ENCODE data around the gene DCTN4.
A peak's percentile ranks its signal among the peaks of the same experiment; 100 is the strongest.
"Not testable (repeated sequence)": the region's sequence is repeated elsewhere in the genome, so short reads cannot be mapped to it uniquely, and the experiment has no call there.

The DCTN4 gene

GRCh38 chr5:150758531-150759333 is at the start of gene DCTN4:
Gene DCTN4 (minus strand): TSS chr5:150759017. CDS start chr5:150758993, 24 bp downstream.
- DNase-seq (ENCODE audit: low read depth in 2 of 2): peak; percentile 99

- DNase-seq (ENCODE audit: low read depth in 2 of 2): no peak
Observed at GRCh38 chr5:150804388-150804787, 45.6 kb upstream of the DCTN4 start.

GRCh38 chr5:150801117-150801927 is 42.5 kb upstream of the DCTN4 start:
- DNase-seq (ENCODE audit: low read depth in 2 of 2): no peak

- no peak for DNase-seq (ENCODE audit: low read depth in 2 of 2)
Observed at GRCh38 chr5:150797384-150797783, 38.6 kb upstream of the DCTN4 start.

- no peak for DNase-seq (ENCODE audit: low read depth in 2 of 2)
Observed at GRCh38 chr5:150794927-150795326, 36.1 kb upstream of the DCTN4 start.

- not testable (repeated sequence) for DNase-seq (ENCODE audit: low read depth in 2 of 2)
Observed at GRCh38 chr5:150793423-150793888, 34.6 kb upstream of the DCTN4 start.

GRCh38 chr5:150791536-150791935 is 32.7 kb upstream of the DCTN4 start:
- DNase-seq (ENCODE audit: low read depth in 2 of 2): no peak

GRCh38 chr5:150789943-150790611 is 31.3 kb upstream of the DCTN4 start:
- DNase-seq (ENCODE audit: low read depth in 2 of 2): peak; percentile 97

GRCh38 chr5:150789450-150789849 is 30.6 kb upstream of the DCTN4 start:
- DNase-seq (ENCODE audit: low read depth in 2 of 2): no peak

- DNase-seq (ENCODE audit: low read depth in 2 of 2): no peak
Observed at GRCh38 chr5:150788977-150789376, 30.2 kb upstream of the DCTN4 start.

GRCh38 chr5:150787656-150788055 is 28.8 kb upstream of the DCTN4 start:
- DNase-seq (ENCODE audit: low read depth in 2 of 2): no peak

GRCh38 chr5:150786876-150787275 is 28.1 kb upstream of the DCTN4 start:
- DNase-seq (ENCODE audit: low read depth in 2 of 2): no peak

GRCh38 chr5:150785950-150786349 is 27.1 kb upstream of the DCTN4 start:
- DNase-seq (ENCODE audit: low read depth in 2 of 2): no peak

GRCh38 chr5:150783422-150783928 is 24.7 kb upstream of the DCTN4 start:
- peak; percentile 78 to 83 for DNase-seq (ENCODE audit: low read depth in 2 of 2)

- no peak for DNase-seq (ENCODE audit: low read depth in 2 of 2)
Observed at GRCh38 chr5:150782850-150783249, 24.0 kb upstream of the DCTN4 start.

GRCh38 chr5:150781706-150782614 is 23.1 kb upstream of the DCTN4 start:
- peak; percentile 93 to 95 for DNase-seq (ENCODE audit: low read depth in 2 of 2)

GRCh38 chr5:150780816-150781221 is 22.0 kb upstream of the DCTN4 start:
- DNase-seq (ENCODE audit: low read depth in 2 of 2): peak; percentile 77 to 81

GRCh38 chr5:150780187-150780692 is 21.4 kb upstream of the DCTN4 start:
- DNase-seq (ENCODE audit: low read depth in 2 of 2): no peak

- no peak for DNase-seq (ENCODE audit: low read depth in 2 of 2)
Observed at GRCh38 chr5:150779397-150780186, 20.8 kb upstream of the DCTN4 start.
